H1 (cell line): ENCODE measurements around the gene CFAP157. TPM values are rescaled to one million over a fixed set of nuclear protein-coding genes. Genes with fewer than 3 reads are reported as not detected.

Source experiments
- CBX5 ChIP-seq: fragments of 300-800, 300-1000 bp; sonication (generic); IDR thresholded peaks from 2 replicates; pipeline ENCODE4 v1.7.1; 2016; ENCODE audit warnings: antibody characterized with exemption, low read length, low read depth
- EGR1 ChIP-seq: IDR thresholded peaks from 2 replicates; pipeline ENCODE4 v1.6.1; 2011; ENCODE audit warnings: low read depth, low read length, borderline replicate concordance
- GTF2F1 ChIP-seq: IDR thresholded peaks from 2 replicates; pipeline ENCODE4 v1.6.1; 2012; ENCODE audit warnings: low read depth, low read length, improper control_type of control experiment, borderline replicate concordance
- RAD21 ChIP-seq, 2 experiments: IDR thresholded peaks in 1 of 2; conservative IDR thresholded peaks in 1 of 2; 2 replicates each; pipeline ENCODE4 v1.6.1; 2011; ENCODE audit warnings: low read depth in 2 of 2, low read length in 2 of 2, improper control_type of control experiment in 1 of 2, inconsistent platforms in 1 of 2, mild to moderate bottlenecking in 1 of 2, moderate library complexity in 1 of 2
- SIRT6 ChIP-seq: IDR thresholded peaks from one replicate; pipeline ENCODE4 v1.7.1; 2012; ENCODE audit warnings: low read length, inconsistent platforms
- polyA plus RNA-seq, 7 experiments: library from polyadenylated mRNA; depleted of rRNA in 3 of 7; stranded (reverse) in 5 of 7; unstranded in 2 of 7; fragments of >200 nt in 5 of 7; fragments of 200-250 nt in 2 of 7; gene quantifications; 1 replicate in 5 of 7; 2 replicates in 1 of 7; 4 replicates in 1 of 7; pipeline versions ENCODE4 v1.2.1 to v1.2.3, GENCODE V29; 2011 to 2013; ENCODE audit warnings: missing spikeins in 2 of 7, mixed read lengths in 2 of 7
- total RNA-seq: library from RNA; stranded (reverse); fragmentation: NEBNext Ultra II Directional; extraction: Animal tissue kit (Norgen Biotek cat#: 25700); gene quantifications from 2 replicates; pipeline ENCODE4 v1.2.1, GENCODE V29; 2021

Gene CFAP157
- total and polyA plus RNA-seq, 2 of the 8 experiments (the other 6 are each of a cell fraction or from before 2014, with no cell fraction given) = not detected

DNA sequence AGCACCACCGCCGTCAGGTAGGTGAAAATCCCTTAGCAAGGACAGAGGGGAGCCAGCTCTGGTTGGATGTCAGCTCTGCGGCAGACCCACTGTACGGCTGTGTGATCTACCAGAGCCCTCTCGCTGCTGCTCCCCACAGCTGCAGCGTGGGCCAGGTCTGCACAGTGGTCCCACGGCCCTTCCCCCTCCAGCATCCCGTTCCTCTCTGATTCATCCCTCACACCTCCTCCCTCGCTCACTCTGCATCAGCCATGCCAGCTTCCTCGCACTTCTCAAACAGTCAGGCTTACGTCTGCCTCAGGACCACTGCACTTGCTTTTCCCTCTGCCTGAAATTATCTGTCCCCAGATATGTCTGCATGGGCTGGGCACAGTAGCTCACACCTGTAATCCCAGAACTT lies 26.6 kb upstream of the CFAP157 start (continued):
- TF ChIP-seq GTF2F1 (no peak), EGR1 (no peak), SIRT6 (no peak), CBX5 (no peak), RAD21 (IDR thresholded peaks at IDR 0.05 in 1 of 2, conservative IDR thresholded peaks at IDR 0.05 in 1 of 2; ENCODE audit: low read depth in 2 of 2, low read length in 2 of 2) (no peak)
